Esophagus muscularis mucosa (tissue), 4 donors: ENCODE results near the gene DGCR8.

Experiments
- CTCF ChIP-seq, 3 experiments: fragments of 200-600 bp in 2 of 3; fragments of 450-650 bp in 1 of 3; sonication (generic) in 2 of 3; IDR thresholded peaks; one replicate each; pipeline ENCODE4 v1.5.1; 2017 to 2019; ENCODE audit warnings: antibody characterized with exemption in 3 of 3, mild to moderate bottlenecking in 2 of 3, moderate library complexity in 1 of 3
- EP300 ChIP-seq: sonication (generic); formaldehyde crosslinking; IDR thresholded peaks from one replicate; pipeline ENCODE4 v1.6.1; 2017; ENCODE audit warnings: antibody characterized with exemption
- POLR2A ChIP-seq: fragments of 450-650 bp; IDR thresholded peaks from one replicate; pipeline ENCODE4 v1.6.1; 2017; ENCODE audit warnings: antibody characterized with exemption, moderate library complexity, mild to moderate bottlenecking, low read depth
- POLR2AphosphoS5 ChIP-seq, 2 donors: sonication (generic); formaldehyde crosslinking; IDR thresholded peaks; one replicate each; pipeline ENCODE4 v1.6.1; 2017; ENCODE audit warnings: antibody characterized with exemption in 2 of 2

- no peak for TF ChIP-seq CTCF (IDR thresholded peaks at IDR 0.05)
- no peak for TF ChIP-seq POLR2AphosphoS5 (IDR thresholded peaks at IDR 0.05)
- no peak for TF ChIP-seq POLR2A
- no peak for TF ChIP-seq EP300
Observed at GRCh38 chr22:20060700-20061480, 19.2 kb upstream of the DGCR8 start.
